ENCODE results near the gene SFMBT1. TPM values are rescaled to one million over a fixed set of nuclear protein-coding genes. Genes with fewer than 3 reads are reported as not detected.

The SFMBT1 gene
- total and polyA plus RNA-seq, 9 of the 15 experiments (the other 6 are each of a cell fraction or from before 2014, with no cell fraction given) = 0.76 to 6.6 (median 3.6) TPM

- TF ChIP-seq CTCF (IDR thresholded peaks at IDR 0.05 in 2 of 3, conservative IDR thresholded peaks at IDR 0.05 in 1 of 3; ENCODE audit: insufficient read depth in 2 of 3, low read depth in 1 of 3, low read length in 3 of 3) (peak in 1 of 3 experiments; percentile 52; a peak in 3 of 6 replicates), SREBF2 (CRISPR knock-in tag; IDR thresholded peaks at IDR 0.05) (no peak), MTA1 (IDR thresholded peaks at IDR 0.05; ENCODE audit: borderline replicate concordance) (no peak), PHF21A (IDR thresholded peaks at IDR 0.05; ENCODE audit: borderline replicate concordance, low read depth) (no peak), SLC30A9 (CRISPR knock-in tag; IDR thresholded peaks at IDR 0.05) (no peak), ZNF395 (CRISPR knock-in tag; IDR thresholded peaks at IDR 0.05) (peak; percentile 55; the same call in 1 of the 2 replicates), USF1 (CRISPR knock-in tag; IDR thresholded peaks at IDR 0.05) (peak; percentile 39; the same call in 1 of the 2 replicates), CTBP1 (IDR thresholded peaks at IDR 0.05; ENCODE audit: borderline replicate concordance) (0 out of 2 replicates have a peak, but pooled peaks have one; percentile 12), GTF2E2 (tag; IDR thresholded peaks at IDR 0.05) (0 out of 2 replicates have a peak, but pooled peaks have one; percentile 44), ZNF23 (CRISPR knock-in tag; IDR thresholded peaks at IDR 0.05) (no peak), ZNF217 (CRISPR knock-in tag; IDR thresholded peaks at IDR 0.05) (no peak), PCBP1 (IDR thresholded peaks at IDR 0.05; ENCODE audit: low read depth, low read length, poor library complexity, severe bottlenecking) (peak; percentile 52), POLR2G (IDR thresholded peaks at IDR 0.05; ENCODE audit: low read depth, low read length) (peak; percentile 68), PHF8 (IDR thresholded peaks at IDR 0.05; ENCODE audit: borderline replicate concordance, low read length) (peak; percentile 50; the same call in 1 of the 2 replicates), L3MBTL2 (IDR thresholded peaks at IDR 0.05) (peak; percentile 93)
These were observed 598 bp upstream of the SFMBT1 start (continued) for GRCh38 chr3:53046171-53047170.

All from K562 (cell line).